ENCODE results near the gene LDB1. TPM values are rescaled to one million over a fixed set of nuclear protein-coding genes. Genes with fewer than 3 reads are reported as not detected.

LDB1 gene
- total RNA-seq, 2 donors from 2014 or later: 30.8 to 31.4 TPM

- Histone ChIP-seq H3K9ac (ENCODE audit: low read depth in 2 of 2, low read length in 2 of 2) (peak within 1 kb of the TSS; percentile 94 to 98), H3K4me1 (peaks cover 25% of the 10 kb centered on the region), H3K9me3 (no peaks in the 10 kb centered on the region), H3K4me3 (peak within 1 kb of the TSS; percentile 99), H3K36me3 (no peaks in the 10 kb centered on the region), H3K27ac (peak within 1 kb of the TSS; percentile 95), H3K27me3 (no peaks in the 10 kb centered on the region)
- peak; percentile 94 for DNase-seq
- intact Hi-C loops (cut with DNase I): no loop called here
- TF ChIP-seq CTCF (IDR thresholded peaks at IDR 0.05): no peak
Observed at GRCh38 chr10:102064868-102065560, 55.2 kb downstream of the LDB1 start, which contains the start of gene HPS6. TSS of gene HPS6 (plus strand) at chr10:102065349. CDS start at chr10:102065475, 126 bp downstream.

GRCh38 chr10:102064503-102064867 lies 55.7 kb downstream of the LDB1 start:
- Histone ChIP-seq H3K27ac (peak overlapping the region; percentile 95), H3K9ac (ENCODE audit: low read depth in 2 of 2, low read length in 2 of 2) (peak overlapping the region in 1 of 2 donors; percentile 94), H3K9me3 (no peaks in the 10 kb centered on the region), H3K4me1 (peaks cover 25% of the 10 kb centered on the region), H3K36me3 (no peaks in the 10 kb centered on the region), H3K4me3 (no peak overlapping the region), H3K27me3 (no peaks in the 10 kb centered on the region)
- intact Hi-C loops (cut with DNase I): no loop called here
- TF ChIP-seq CTCF (IDR thresholded peaks at IDR 0.05): no peak
- DNase-seq: no peak

DNA sequence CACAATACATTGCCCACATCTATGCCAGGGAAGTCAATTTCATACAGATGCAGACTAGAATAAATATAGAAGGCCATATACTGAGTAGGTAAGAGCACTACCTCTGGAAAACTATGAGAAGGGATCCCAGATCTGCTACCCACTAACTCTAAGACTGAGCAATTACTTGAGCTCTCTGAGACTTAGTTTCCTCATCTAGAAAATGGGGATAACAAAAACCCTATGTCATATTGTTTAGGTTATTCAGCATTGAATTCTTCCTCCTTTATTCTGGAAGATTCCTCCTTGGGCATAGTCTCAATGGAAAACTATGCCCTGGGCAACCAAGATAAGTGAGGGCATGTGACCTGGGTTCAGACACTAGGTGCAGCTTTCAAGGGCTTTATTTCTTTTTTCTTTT lies 60.2 kb downstream of the LDB1 start:
- no peak overlapping the region for H3K4me3 ChIP-seq
- no peak overlapping the region for H3K9ac ChIP-seq (ENCODE audit: low read depth in 2 of 2, low read length in 2 of 2)
- TF ChIP-seq CTCF (IDR thresholded peaks at IDR 0.05): no peak
- no peak overlapping the region for H3K27ac ChIP-seq
- H3K4me1 ChIP-seq: no peaks in the 10 kb centered on the region
- no peaks in the 10 kb centered on the region for H3K36me3 ChIP-seq
- no peaks in the 10 kb centered on the region for H3K27me3 ChIP-seq
- no peaks in the 10 kb centered on the region for H3K9me3 ChIP-seq
- DNase-seq: no peak
- intact Hi-C loops (cut with DNase I): no loop called here

Other genes starting within 250 kb of the LDB1 start
- 10 to 100 TPM; 25.1 to 31.3 TPM for gene ARMH3, start 64.2 kb downstream of the LDB1 start, total RNA-seq
- gene HPS6, start 55.0 kb downstream of the LDB1 start, total RNA-seq: 10 to 100 TPM; 21.9 to 26.6 TPM
- gene PPRC1, start 12.7 kb upstream of the LDB1 start, total RNA-seq: 10 to 100 TPM; 17.0 to 36.1 TPM
- 10 to 100 TPM; 34.5 to 68.2 TPM for gene NOLC1, start 32.0 kb upstream of the LDB1 start, total RNA-seq
- gene ELOVL3, start 105.9 kb upstream of the LDB1 start, total RNA-seq: under 1 TPM in 1 of 2 donors, not detected in 1; 0.24 TPM
- not detected for gene PITX3, start 121.1 kb upstream of the LDB1 start, total RNA-seq
- gene GBF1, start 125.2 kb upstream of the LDB1 start, total RNA-seq: 10 to 100 TPM; 59.8 to 73.4 TPM

Data from colonic mucosa (tissue), 4 donors.